Subcutaneous adipose tissue (tissue), 4 donors: ENCODE results near the gene ARMC3. TPM values are rescaled to one million over a fixed set of nuclear protein-coding genes. Genes with fewer than 3 reads are reported as not detected.

Source experiments
- total RNA-seq, 4 donors: library from RNA; depleted of rRNA; stranded (reverse); fragments of >200 nt; gene quantifications; one replicate each; pipeline ENCODE4 v1.1.0, GENCODE V29; 2016
- TF ChIP-seq, protein P1 (sequence below): fragments of 450-650 bp; IDR thresholded peaks from one replicate; pipeline ENCODE4 v1.5.1; 2016; ENCODE audit warnings: low read depth, mild to moderate bottlenecking, control low read depth, antibody characterized with exemption, moderate library complexity

ARMC3 gene
- total RNA-seq, 4 donors from 2014 or later, result not detected

DNA sequence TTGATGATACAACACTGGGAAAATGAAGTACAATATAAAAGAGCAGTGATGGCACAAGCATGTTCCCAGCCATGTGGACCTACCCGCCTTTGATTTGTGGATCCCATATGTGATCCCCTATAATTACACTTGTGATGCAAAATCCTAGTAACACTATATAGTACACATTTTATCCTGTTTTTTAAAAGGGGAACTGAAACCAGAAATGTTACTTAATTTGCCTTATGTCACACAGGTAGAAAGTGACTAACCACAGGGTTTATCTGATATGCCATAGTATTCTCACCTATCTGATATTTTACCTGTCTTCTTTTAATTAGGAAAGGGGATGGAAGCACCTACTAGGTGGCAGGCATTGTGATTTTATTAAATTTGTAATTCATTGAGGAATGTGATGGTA, 35.0 kb downstream of the ARMC3 start:
- TF ChIP-seq, protein P1, sequence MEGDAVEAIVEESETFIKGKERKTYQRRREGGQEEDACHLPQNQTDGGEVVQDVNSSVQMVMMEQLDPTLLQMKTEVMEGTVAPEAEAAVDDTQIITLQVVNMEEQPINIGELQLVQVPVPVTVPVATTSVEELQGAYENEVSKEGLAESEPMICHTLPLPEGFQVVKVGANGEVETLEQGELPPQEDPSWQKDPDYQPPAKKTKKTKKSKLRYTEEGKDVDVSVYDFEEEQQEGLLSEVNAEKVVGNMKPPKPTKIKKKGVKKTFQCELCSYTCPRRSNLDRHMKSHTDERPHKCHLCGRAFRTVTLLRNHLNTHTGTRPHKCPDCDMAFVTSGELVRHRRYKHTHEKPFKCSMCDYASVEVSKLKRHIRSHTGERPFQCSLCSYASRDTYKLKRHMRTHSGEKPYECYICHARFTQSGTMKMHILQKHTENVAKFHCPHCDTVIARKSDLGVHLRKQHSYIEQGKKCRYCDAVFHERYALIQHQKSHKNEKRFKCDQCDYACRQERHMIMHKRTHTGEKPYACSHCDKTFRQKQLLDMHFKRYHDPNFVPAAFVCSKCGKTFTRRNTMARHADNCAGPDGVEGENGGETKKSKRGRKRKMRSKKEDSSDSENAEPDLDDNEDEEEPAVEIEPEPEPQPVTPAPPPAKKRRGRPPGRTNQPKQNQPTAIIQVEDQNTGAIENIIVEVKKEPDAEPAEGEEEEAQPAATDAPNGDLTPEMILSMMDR, result no peak

DNA sequence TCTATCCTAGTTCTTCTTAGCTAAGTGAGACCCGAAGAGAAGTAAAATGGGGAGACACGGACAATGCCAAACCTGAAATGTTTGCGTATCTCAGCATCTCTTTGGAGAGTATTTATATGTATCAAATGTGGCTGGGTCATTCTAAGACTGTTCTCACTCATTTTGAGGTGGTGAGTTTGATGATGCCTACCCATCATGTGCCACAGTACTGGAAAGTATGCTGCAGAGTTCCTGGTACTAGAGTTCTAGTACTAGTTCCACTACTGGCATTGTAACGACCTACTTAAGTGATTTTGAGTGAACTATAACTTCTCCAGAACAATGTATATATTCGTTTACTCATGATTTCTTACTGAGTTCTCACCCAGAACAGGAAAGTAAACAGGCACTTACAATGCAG, 41.9 kb downstream of the ARMC3 start:
- TF ChIP-seq, protein P1, result no peak

DNA sequence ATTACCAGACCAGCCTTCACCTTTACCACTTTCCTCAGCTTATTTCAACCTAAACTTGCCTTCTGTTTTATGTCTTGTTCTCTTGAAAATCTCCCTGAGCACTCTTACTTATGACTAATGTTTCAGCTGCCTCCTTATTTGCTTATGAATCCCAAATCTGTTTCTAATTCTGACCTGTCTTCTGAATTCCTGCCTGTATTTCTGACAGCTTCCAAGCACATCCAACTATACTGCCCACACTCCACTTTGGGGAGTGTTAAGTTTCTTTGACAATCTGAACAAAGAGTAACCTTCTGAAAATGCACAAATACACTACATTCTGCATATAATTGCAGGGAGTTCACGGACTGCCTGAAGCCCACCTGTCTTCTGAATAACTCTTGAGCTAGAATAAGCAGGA, 48.7 kb downstream of the ARMC3 start:
- TF ChIP-seq, protein P1, result no peak

DNA sequence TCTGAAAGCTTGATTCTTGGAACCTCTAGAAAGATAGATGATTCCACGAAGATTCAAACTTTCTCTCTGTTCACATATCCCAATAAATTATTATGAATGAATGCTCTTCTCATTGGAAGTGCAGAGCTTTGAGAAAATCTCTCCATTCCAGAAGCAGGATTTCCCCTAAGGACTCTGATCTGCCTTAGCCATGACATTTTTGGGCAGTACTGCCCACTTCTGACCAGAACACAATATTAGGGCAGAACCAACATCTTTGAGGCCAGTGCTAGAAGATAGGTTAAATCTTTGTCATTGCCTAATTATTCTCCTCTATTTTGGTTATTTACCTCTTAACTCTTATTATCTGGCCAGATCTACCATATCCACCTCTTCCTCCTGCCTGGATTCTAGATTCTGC, 49.9 kb downstream of the ARMC3 start:
- TF ChIP-seq, protein P1, result no peak

DNA sequence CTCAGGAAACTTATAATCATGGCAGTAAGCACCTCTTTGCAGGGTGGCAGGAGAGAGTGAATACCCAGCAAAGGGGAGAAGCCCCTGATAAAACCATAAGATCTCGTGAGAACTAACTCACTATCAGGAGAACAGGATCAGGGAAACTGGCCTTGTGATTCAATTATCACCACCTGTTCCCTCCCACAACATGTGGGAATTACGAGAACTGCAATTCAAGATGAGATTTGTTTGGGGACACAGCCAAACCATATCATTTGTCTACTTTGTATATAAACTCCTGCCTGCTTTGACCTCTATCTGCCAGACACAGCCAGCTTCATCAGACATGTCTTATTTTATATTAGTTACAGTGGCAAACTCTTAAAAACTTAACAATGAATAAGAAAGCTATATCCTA, 50.4 kb downstream of the ARMC3 start:
- TF ChIP-seq, protein P1, result no peak

DNA sequence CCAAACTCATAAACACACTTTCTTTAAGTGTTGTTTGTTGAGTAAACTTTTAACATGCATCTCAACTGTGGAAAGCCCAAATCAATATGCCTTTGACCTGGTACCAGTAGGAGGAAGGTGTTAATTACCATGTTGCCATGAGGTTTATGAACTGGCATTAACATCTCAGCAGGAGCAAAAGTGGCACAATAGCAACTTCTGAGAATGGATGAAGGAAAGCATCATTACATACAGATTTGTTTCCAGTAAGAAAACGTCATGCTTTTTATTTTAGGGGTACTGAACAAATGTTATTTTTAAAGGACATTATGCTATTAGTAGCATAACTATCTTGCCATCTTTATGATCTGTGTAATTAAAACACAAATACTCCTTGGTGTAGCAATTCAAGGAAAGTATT, 51.1 kb downstream of the ARMC3 start:
- TF ChIP-seq, protein P1, result no peak

DNA sequence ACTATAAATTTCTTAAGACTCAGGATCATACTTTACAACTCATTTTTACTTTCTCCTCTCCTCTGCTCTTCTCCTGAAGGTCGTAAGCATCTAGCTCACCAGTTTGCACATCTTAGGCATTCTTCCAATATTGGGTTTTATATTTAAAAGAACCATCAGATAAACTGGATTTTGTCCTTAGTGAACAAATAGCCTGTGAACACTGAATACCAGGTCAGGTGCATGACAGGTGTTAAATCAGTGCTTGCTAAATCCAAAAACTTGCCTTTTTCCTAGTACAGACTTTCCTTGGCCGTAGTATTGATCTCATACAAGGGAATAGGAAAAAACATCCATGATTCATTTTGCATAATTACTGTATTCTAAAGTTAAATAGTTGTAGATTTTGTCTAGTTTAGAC, 53.0 kb downstream of the ARMC3 start:
- TF ChIP-seq, protein P1, result no peak
